Activated CD4-positive, alpha-beta T cell treated with anti-CD3 and anti-CD28 coated beads, Interleukin-2, amount 50 U/mL, for 4 hours (primary cell): ENCODE measurements around the gene CNKSR2.
"Not testable (repeated sequence)": the region's sequence is repeated elsewhere in the genome, so short reads cannot be mapped to it uniquely, and the experiment has no call there.

Source experiments
- DNase-seq, 2 experiments: peaks; one replicate each; pipeline ENCODE4 v3.0.0-alpha.2; 2020

Gene CNKSR2

GRCh38 chrX:21457718-21458117, 83.5 kb downstream of the CNKSR2 start:
- no peak for DNase-seq

DNA sequence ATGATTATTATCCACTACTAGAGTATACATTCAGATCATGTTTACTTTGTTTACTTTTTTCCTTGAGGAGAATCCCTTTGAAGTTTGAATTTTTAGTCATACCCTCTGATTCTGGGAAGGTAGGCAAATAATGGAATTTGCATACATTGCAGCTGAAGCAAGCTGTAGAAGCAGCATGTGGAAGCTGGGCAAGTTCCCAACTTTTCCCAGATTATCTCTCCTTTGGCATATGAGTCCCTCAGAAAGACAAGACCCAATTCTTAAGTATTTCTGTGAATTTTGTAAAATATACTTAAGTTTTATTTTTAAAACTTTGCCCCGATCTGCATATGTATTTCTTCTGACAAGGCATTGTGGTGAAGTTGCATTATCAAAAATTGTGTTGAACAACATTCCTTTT, 94.9 kb downstream of the CNKSR2 start:
- DNase-seq = no peak

DNA sequence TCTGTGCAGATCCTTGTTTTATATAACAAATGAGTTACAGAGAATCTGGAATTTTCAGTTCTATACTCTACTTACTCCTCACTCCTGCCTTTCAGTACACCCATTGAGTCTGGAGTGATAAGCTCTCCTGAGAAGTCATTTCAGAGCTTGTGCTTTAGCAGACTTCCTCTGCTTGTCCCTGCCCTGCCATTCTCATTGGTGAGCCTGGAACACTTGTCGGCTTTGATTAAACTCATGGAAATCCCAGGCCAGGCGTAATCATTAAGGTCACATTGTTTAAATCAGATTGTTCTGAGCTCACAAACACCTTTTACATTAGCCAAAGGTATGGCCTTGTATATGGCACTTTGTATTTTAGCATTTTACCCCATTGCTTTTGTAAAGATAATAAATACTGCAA, 102.7 kb downstream of the CNKSR2 start:
- no peak for DNase-seq

DNA sequence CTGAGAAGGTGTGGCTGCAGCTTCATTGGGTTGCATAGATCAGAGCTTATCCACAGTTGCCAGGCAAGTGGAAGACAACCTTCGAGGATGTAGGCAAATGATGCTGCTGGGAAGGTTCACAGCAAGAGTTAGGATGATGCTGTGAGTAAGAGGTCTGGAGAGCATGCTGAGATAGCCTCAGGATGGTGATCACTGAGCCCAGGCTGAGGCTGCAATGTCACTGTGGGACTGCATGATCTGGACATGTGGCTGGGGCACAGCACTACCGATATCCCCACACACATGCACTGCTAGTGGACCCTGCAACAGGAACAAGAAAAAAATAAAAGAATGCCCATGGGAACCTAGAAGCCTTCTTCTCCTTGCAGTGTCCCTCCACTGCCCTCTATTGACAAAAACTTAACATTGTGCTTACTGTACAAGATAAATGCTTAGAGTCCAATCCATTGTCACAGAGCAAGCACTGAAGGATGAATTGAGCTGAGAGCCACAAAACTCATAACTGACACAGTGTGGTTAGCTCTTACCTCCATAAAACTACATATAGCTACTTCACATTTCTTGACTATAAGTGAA, 105.6 kb downstream of the CNKSR2 start:
- no peak for DNase-seq

GRCh38 chrX:21481761-21482160, 107.5 kb downstream of the CNKSR2 start:
- no peak for DNase-seq

DNA sequence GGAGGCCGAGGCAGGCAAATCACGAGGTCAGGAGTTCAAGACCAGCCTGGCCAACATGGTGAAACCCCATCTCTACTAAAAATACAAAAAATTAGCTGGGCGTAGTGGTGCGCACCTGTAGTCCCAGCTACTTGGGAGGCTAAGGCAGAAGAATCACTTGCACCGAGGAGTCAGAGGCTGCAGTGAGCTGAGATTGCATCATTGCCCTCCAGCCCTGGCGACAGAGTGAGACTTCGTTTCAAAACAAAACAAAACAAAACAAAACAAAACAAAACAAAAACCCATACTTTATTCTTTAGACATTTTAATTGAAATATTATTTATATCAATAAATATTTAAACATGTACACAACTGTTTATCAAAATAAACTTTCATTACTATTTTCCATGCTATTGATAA, 109.8 kb downstream of the CNKSR2 start:
- not testable (repeated sequence) for DNase-seq

- no peak for DNase-seq
Observed at GRCh38 chrX:21487832-21488231, 113.6 kb downstream of the CNKSR2 start.

DNA sequence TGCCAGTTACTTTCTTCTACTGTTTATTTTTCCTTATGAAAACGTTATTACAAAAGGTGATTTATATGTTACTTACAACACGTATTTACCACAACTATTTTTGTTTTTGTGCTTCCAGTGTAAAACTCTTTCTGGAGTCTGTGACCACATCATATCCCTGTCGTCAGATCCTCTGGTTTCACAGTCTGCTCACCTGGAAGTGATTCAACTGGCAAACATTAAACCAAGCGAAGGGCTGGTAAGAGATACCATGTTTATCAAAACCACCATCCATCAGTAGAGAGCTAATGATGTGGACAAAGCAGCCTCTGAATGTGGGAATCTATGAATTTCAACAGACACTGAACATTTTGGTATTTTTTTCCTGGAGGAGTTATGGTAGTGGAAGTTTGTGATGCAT, 116.1 kb downstream of the CNKSR2 start:
- no peak for DNase-seq

GRCh38 chrX:21493226-21493830, 119.1 kb downstream of the CNKSR2 start:
- no peak for DNase-seq

DNA sequence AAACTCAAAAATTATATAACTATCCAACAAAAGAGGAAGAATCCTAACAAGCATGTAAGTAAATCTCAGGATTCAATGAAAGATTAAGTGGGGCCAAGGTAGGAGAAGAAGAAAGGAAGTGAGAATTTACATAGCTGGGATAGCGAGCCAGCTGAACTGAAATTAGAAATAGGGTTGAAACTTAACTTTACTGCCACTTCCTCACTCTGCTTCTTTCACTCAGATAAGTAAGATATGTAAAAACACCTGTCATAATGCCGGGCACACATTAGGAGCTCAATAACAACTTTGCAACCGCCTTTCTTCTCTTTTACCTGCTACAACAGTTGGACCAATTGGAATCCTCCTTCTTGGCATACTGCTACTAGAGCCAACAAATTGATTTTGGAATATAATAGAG, 129.4 kb downstream of the CNKSR2 start:
- DNase-seq = no peak

DNA sequence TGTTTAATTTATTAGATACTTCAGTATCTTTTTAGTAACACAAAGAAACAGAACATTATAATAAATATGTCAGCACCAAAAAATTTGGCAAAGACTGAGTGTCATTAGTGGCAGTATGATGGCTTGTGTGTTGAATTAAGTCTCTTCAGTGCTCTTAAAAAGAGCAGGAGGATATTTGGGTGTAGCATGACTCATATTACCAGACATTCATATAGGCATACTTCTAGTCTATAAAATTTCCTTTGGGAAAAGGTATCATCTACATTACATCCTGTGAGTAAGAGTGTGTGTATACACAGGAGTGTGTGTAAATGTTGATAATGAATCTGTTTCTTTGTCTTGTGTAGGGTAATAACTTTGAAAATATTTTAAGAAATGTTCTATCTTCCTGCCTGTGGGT, 135.7 kb downstream of the CNKSR2 start:
- no peak for DNase-seq

DNA sequence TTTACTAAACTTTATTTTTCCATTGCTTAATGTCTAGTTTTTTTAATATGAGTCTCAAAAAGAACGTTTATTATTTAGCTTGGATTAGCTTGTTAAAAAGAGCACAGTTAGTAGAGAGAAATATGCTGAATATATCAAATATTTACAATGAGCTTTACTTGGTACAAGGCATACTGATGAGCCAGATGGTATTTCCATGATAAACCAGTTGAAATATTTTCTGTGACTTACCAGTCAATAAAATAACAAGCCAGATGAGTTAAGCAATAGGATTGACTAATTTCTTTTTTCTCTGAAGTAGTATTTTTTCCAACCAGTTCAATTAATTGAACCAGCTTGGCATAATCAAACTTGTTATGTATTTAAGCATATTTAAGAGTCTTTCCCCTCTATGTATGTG, 149.8 kb downstream of the CNKSR2 start:
- DNase-seq = no peak

DNA sequence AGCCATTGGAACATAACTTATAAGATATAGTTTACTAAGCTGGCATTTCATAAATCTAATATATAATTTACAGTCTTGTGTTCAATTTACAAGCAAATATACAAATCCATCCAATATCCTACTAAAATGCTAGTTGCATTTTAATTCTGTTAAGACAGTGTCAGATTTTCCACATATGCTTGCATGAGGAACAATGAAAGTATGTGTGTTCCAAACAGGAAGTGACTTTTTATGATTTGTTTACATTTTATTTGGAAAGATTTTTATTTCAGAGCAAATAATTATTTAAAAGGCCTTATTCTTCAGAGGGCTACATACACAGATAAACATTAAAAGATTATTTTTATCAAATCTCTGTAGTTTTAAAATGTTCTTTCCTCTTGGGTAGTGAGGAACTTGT, 153.9 kb downstream of the CNKSR2 start:
- no peak for DNase-seq

- no peak for DNase-seq
Observed at GRCh38 chrX:21529771-21530170, 155.6 kb downstream of the CNKSR2 start.

DNA sequence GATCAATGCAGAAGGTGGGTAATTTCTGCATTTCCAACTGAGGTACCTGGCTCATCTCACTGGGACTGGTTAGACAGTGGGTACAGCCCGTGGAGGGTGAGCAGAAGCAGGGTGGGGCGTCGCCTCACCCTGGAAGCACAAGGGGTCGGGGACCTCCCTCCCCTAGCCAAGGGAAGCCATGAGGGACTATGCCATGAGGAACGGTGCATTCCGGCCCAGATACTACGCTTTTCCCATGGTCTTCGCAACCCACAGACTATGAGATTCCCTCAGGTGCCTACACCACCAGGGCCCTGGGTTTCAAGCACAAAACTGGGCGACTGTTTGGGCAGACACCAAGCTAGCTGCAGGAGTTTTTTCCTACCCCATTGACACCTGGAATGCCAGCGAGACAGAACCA, 170.4 kb downstream of the CNKSR2 start:
- not testable (repeated sequence) for DNase-seq

- DNase-seq = no peak
Observed at GRCh38 chrX:21559417-21559816, 185.2 kb downstream of the CNKSR2 start.

- DNase-seq = no peak
Observed at GRCh38 chrX:21565025-21565424, 190.8 kb downstream of the CNKSR2 start.

DNA sequence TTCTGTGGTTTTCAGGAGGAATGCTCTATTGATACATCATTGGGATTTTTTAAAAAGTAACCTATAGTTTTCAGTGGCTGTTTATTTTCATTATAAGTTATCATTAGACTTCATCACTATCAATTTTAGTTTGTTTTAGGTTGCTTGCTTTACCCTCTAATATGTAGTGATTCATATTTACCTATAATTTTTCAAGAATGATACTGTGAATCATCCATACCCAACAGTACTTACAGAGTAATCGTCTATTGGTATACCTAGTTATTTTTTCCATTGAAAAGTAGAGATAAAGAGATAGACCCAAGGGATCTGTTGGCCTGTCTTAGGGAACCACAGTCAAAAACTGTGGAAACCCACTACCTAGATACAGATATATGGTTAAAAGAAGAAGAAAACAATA, 200.6 kb downstream of the CNKSR2 start:
- DNase-seq = no peak

GRCh38 chrX:21581479-21581878, 207.3 kb downstream of the CNKSR2 start:
- no peak for DNase-seq

DNA sequence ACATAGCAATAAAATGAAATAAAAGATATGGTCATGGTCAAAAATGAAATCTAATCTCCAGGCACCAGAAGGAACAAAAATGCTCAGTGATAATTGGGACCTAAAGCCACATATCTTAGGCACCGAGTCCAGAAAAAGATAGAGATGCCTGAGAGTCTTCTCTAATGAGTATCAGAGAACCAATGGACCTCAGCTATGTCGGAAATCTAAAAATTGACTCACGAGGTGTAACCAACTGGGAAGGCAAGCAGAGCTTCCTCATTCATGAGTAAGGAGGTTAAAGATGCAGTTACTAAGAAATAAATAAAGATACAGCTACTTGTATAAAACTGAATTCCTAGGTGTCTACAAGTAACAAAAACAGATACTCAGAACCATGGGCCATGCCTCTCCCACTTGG, 211.8 kb downstream of the CNKSR2 start:
- no peak for DNase-seq

DNA sequence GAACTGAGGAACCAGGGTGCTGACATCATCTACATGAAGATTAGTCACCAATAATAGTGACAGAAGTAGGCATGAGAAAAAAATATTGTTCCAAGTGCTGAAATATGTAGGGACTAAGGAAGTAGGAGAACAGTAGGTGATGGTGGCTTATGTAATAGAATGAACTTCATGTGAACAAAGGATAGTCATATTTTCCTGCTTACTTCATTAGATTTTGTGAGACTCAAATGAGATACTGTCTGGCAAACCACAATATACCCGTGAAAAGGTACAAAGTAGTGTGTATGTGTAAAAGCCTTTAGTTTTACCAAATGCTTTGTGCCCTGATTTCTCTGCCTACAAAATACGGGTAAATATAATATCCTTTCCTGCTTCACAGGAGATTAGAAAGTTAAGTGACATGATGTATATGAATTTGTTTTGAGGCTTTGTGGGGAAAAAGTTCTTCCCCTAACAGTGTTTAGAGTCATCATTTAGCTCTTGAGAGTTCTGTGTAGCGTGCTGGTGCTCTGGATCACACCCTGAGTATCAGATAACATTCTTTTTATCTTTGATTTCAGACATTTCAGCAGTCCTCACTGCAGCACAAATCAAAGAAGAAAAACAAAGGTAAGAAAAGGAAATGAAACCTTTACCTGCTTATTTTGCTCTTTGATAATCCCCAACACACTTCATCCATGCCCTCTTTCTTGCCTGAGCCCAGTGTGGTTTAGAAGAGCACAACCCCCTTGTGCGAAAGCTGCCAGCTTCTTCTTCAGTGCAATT, 216.0 kb downstream of the CNKSR2 start:
- no peak for DNase-seq

DNA sequence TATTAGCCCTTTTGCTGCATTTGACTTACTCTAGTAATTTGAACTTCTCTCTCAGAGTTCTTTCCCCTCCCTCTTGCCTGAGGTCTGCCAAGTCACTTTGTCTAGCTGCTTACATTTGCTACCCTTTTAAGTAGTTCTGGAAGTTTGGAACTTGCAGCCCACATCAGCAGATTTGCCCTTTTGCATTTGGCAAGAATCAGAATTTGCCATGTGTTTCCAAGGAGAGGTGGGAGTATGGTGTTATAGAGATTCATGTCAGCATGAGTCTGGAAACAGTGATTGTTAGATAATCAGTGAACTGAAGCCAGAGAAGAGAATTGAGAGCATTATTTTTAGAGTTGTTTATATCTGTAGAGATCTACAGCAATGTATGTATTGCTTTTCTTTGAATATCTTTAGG, 231.8 kb downstream of the CNKSR2 start:
- DNase-seq = no peak

DNA sequence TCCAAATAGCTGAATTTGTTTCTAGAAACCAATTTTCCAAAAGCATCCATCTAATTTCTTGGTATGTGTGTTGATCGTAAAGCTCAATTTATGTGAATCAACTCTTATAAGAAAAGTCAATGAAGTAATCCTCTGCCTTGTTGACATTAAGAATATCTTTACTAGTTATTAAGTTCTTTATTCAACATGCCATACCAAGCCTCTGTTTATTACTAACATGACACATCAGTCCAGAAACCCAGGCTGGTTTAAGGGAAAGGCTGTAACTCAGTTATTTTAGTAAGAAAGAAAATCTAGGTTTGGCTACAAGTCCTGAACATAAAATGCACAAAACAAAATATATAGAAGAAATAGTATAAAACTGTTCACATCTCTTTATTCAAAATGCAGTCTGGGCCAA, 235.9 kb downstream of the CNKSR2 start:
- no peak for DNase-seq

DNA sequence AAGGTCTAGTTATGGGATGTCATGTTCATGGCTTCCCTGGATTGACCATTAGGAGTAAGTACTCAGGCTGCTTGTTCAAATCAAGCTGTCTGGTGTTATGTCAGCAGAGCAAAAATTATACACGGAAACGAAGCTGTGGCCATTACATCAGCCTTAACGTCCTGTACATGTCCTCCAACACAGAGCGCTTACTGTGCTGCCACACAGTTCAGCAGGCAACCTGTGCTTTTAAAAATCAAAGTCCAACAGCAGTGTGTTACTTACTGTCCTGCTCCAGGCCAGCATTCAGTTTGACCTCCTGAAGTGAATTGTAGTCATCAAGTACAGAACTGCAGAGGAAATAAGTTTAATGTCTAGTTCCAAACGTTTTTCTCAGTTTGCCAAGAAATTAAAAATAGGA, 237.9 kb downstream of the CNKSR2 start:
- DNase-seq = no peak

DNA sequence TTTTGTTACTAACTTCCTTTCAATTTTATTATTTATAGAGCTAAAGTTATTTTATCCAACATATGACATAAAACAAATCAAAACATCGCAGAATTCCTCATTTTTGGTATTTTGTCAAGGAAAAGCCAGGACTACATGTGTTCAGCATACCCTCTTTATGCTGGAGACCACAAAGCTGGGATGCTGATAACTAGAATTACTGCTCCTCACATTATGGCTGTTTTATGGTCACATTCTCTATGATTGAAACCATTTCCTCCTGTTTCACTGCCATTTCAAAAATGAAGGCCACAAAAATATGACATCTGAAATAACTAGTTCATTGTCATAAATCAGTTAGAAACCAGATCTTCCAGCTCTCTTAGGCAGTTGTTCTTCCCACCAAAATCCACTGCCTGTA, 242.2 kb downstream of the CNKSR2 start:
- no peak for DNase-seq
